WI38 (cell line): Measurements from ENCODE around the gene MARK1.

ENCODE experiments used
- H3K4me3 ChIP-seq: 2 replicates; pipeline ENCODE4 v1.5.1; 2011; ENCODE audit warnings: low read depth, mild to moderate bottlenecking, control low read depth, low read length
- CTCF ChIP-seq: IDR thresholded peaks from 2 replicates; pipeline ENCODE4 v1.5.1; 2012; ENCODE audit warnings: low read depth, mild to moderate bottlenecking, control low read depth, low read length

MARK1 gene

DNA sequence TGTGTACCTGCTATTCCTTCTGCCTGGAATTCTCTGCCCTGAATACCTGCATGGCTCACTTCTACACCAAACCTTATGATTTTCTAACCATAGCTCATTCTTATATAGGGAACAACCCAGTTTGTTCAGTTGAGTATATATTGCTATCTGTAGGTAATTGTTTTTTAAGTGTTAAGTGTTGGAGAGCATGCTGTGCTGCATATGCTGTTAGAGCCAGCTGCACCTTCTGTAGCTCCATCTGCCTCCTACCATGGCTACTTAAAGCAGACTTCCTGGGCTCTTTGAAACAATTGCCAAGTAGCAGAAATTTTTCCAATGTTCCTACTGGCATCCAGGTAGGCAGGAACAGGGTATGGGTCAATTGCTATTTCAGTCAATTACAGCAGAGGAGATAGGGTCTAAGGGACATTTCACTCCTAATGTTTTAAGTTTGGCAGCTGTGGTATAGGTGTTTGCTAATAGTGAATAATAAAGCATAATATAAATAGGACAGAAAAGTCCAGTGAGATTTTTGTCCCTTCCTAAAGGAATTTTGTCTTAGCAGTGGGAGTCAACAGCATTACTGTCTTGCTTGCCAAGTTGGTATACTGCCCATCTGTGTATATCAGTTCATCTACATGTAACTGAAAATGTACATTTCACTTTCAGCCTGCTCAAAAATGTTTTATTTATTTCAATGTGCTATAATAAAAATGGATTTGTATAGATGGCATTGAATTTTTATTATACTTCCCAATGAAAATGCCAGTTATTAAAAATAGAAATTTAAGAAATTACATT is 128.2 kb downstream of the MARK1 start:
- H3K4me3 ChIP-seq, result no peak overlapping the region
- no peak for TF ChIP-seq CTCF

DNA sequence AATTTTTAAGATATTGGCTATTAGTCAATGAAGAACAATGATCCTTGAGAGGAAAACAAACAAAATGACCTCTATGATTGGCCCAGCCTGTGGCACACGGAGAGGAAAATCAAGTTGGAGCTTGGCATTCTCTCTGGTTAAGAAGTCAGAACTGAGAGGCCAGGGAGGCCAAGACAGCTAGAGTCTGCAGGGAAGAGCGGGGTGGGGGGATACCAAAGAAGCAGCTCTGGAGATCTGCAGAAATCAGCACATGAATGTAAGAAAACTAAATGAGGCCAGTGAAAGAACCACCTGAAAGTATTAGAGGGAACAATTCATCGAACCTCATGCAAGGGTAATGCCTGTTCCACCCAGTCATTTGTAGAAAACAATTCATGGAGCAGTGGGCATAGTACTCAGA is 138.4 kb downstream of the MARK1 start:
- no peak overlapping the region for H3K4me3 ChIP-seq

GRCh38 chr1:220669005-220669404 is 141.1 kb downstream of the MARK1 start:
- H3K4me3 ChIP-seq, result no peak overlapping the region
- no peak for TF ChIP-seq CTCF

More for the DNA sequence above, 138.4 kb downstream of the MARK1 start:
- no peak for TF ChIP-seq CTCF

DNA sequence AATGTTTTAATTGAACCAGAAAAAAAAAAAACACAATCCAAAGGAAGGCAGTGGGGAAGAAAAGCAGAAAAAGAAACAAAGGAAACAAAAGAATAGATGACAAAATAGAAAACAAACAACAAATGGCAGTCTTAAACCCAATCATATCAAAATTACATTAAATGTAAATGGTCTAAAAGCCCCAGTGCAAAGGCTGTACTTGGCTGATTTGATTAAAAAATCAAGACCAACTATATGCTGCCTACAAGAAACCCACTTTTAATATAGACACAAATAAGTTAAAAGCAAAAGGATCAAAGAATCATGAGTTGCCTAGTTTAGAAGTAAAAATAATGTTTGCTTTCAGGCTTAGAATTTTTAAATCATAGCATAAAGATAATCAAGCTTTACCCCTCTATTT is 142.4 kb downstream of the MARK1 start:
- H3K4me3 ChIP-seq, result no peak overlapping the region
- TF ChIP-seq CTCF, result no peak

- no peak overlapping the region for H3K4me3 ChIP-seq
Measured at GRCh38 chr1:220673921-220674320, 146.0 kb downstream of the MARK1 start.

GRCh38 chr1:220677251-220677650 is 149.3 kb downstream of the MARK1 start:
- H3K4me3 ChIP-seq, result no peak overlapping the region
- no peak for TF ChIP-seq CTCF

More at GRCh38 chr1:220673921-220674320, 146.0 kb downstream of the MARK1 start:
- no peak for TF ChIP-seq CTCF

- H3K4me3 ChIP-seq, result no peak overlapping the region
- TF ChIP-seq CTCF, result peak; percentile 71
Measured at GRCh38 chr1:220680085-220680687, 152.2 kb downstream of the MARK1 start.
